HG02588 (cell line): ENCODE results near the gene ELP5.

Experiments used
- ATAC-seq: cut with Tn5 transposase; IDR thresholded peaks from one replicate; pipeline ENCODE4 v1.9.1; 2021; ENCODE audit warnings: mild to moderate bottlenecking, moderate library complexity; ENCODE audit not compliant: unreplicated experiment

Gene ELP5

GRCh38 chr17:7252176-7253043 is at the start of gene ELP5:
Gene ELP5 (plus strand): TSS chr17:7252215. CDS start chr17:7252551, 336 bp downstream.
- peak; percentile 43 for ATAC-seq

- no peak for ATAC-seq
Observed at GRCh38 chr17:7203391-7203790, 48.6 kb upstream of the ELP5 start.

- ATAC-seq: no peak
Observed at GRCh38 chr17:7204336-7204735, 47.7 kb upstream of the ELP5 start.

- ATAC-seq: peak; percentile 77
Observed at GRCh38 chr17:7204828-7205461, 47.1 kb upstream of the ELP5 start.

DNA sequence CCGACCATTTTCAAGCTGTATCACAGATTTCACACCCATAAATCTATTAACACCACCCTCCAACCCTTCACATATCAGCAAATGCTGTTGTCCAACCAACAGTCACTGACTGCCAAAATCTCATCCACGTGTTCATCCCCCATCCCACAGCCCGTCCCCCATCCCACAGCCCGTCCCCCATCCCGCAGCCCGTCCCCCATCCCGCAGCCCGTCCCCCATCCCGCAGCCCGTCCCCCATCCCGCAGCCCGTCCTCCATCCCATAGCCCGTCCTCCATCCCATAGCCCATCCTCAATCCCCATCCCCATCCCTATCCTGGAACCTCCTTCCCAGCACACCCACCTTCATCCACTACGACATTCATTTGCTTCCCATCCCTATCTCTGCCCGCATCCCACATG is 46.5 kb upstream of the ELP5 start:
- ATAC-seq: no peak

DNA sequence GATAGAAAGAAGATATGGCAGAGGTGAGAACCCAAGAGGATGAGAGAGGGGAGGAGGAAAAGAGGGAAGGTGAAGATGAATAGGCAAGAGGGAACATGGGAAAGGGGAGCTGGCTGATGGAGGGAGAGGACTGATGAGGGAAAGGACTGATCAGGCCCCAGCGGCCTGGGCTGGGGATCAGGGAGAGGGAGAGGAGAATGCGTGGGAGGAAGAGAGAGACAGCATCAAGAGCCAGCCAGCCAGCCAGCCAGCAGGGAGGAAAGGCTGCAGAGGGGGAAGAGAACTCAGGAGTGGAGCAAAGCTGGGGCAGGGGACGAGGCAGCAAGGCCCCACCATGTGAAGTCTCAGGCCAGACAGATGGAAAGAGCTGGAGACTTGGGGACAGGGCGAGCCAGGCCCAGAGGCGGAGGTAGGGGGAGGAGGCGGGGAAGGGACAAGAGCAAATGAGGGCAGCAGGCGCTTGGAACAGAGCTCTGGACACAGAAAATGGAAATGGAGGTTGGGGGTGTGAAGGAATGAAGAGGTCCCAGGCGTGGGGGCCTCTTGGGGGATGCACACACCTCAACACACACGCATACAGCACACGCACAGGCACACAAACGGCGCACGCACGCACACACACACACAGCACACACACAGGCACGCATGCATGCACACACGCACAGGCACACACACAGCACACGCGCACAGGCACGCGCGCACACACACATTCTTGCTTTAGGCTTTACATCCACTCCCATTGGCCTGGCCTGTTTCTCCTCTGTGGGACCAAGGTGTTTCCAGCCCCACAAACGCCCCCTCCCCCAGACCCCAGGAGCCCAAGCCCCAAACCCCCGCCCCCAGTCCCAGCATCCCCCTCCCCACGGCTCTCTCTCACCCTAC is 44.7 kb upstream of the ELP5 start:
- no peak for ATAC-seq

- ATAC-seq: no peak
Observed at GRCh38 chr17:7208027-7208571, 43.9 kb upstream of the ELP5 start.

- no peak for ATAC-seq
Observed at GRCh38 chr17:7208754-7209460, 43.1 kb upstream of the ELP5 start.

GRCh38 chr17:7211491-7212273 is 40.3 kb upstream of the ELP5 start:
- no peak for ATAC-seq

DNA sequence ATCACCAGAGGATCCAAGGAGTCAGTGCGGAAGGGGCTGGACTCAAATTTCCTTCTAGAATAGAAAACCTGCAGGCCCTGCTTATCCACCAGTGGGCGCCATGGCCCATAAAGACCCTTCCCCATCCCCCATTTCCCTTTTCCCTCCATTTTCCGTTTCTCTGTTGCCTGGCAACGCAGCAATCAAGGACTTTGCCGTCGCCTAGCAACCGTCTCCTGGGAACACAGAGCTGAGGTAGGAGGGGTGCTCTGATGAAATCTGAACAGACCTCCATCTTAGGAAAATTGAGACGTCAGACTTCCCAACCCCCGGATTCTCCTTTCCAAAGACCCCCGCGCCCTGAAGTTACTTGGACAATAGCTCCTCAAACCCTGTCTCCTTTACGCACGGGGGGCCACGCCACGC is 38.1 kb upstream of the ELP5 start:
- ATAC-seq: no peak

GRCh38 chr17:7214300-7215135 is 37.5 kb upstream of the ELP5 start:
- ATAC-seq: peak; percentile 73

- ATAC-seq: no peak
Observed at GRCh38 chr17:7215136-7215638, 36.8 kb upstream of the ELP5 start.

GRCh38 chr17:7215652-7216180 is 36.3 kb upstream of the ELP5 start:
- ATAC-seq: no peak

GRCh38 chr17:7216242-7217112 is 35.5 kb upstream of the ELP5 start:
- ATAC-seq: no peak

DNA sequence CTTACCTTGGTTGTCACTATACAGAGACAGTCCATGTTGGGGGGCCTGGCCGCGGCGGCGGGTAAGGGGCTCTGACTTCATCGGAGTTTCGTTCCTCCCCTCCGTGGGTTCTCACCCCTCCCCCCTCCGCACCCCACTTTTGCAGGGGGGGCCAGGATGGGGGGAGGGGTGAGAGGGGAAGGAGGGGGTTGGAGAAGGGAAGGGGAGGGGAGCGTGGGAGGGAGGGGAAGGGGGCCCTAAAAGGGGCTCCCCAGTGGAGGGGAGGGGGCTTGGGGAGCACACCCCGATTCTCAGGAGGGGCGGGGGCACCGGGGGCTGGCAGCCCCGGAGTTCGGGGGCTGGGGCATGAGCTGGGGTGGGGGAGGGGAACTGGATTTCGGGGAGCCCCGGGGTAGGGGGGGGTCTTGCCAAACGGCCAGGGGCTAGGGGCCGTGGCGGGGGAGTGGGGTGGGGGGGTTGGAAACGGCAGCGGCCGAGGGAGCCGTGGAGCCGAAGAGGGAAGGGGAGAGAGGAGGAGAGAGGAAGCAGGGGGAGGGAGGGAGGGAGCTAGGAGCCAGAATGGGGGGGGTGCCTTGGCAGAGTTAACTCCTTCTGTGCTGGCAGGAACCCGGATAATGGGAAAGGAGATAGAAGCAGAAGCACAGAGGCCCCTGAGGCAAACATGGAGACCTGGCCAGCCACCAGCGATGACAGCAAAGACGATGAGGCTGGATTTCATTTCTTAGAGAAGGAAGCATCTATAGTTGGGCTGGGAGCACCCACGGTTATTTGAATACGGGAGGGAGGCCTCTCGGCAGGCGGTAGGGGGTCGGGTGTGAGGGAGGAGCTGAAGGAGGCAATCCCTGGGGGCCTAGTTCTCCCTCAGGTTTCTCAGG is 34.7 kb upstream of the ELP5 start:
- ATAC-seq: no peak

- ATAC-seq: no peak
Observed at GRCh38 chr17:7218166-7218565, 33.8 kb upstream of the ELP5 start.
